H1 (cell line): ENCODE measurements around the gene CHD2. TPM values are rescaled to one million over a fixed set of nuclear protein-coding genes. Genes with fewer than 3 reads are reported as not detected.
"Not testable (repeated sequence)": the region's sequence is repeated elsewhere in the genome, so short reads cannot be mapped to it uniquely, and the experiment has no call there.

Experiments used
- CTCF ChIA-PET: fragments of 300-600 bp; sonication (Branson Sonifier 250); formaldehyde crosslinking; loops from one replicate; lab custom pipeline; 2021; ENCODE audit not compliant: partially characterized antibody; lab: Charles Lee
- POLR2A ChIA-PET: fragments of 300-600 bp; sonication (Branson Sonifier 250); formaldehyde crosslinking; loops from one replicate; lab custom pipeline; 2021; ENCODE audit warnings: inconsistent platforms; ENCODE audit not compliant: partially characterized antibody; lab: Charles Lee
- DNase-seq, 2 experiments: peaks; one replicate each; pipeline versions ENCODE4 v3.0.0 to v3.0.0-alpha.2; 2010 to 2022; ENCODE audit warnings: low spot score in 2 of 2, low read depth in 1 of 2, mixed read lengths in 1 of 2
- FAIRE-seq: peaks from 2 replicates; lab custom pipeline; 2011; peaks lifted over from hg19 to GRCh38; lab: Jason Lieb, UNC
- H2AFZ ChIP-seq: 2 replicates; pipeline ENCODE4 v1.8.1; 2012; ENCODE audit warnings: low read length, inconsistent platforms
- H2AK5ac ChIP-seq: 2 replicates; pipeline ENCODE4 v1.6.1; 2013; ENCODE audit warnings: low read depth, low read length
- H2BK120ac ChIP-seq: replicated peaks from 2 replicates; pipeline ENCODE3; 2013; ENCODE audit warnings: low read depth, low read length, inconsistent platforms
- H2BK12ac ChIP-seq: 2 replicates; pipeline ENCODE4 v1.6.1; 2013; ENCODE audit warnings: low read depth, low read length
- H2BK15ac ChIP-seq: 2 replicates; pipeline ENCODE4 v1.6.1; 2013; ENCODE audit warnings: low read length
- H2BK20ac ChIP-seq: 2 replicates; pipeline ENCODE4 v1.6.1; 2013; ENCODE audit warnings: low read length
- H2BK5ac ChIP-seq: 2 replicates; pipeline ENCODE4 v1.6.1; 2013; ENCODE audit warnings: low read depth, low read length
- H3K14ac ChIP-seq: 2 replicates; pipeline ENCODE4 v1.6.1; 2013; ENCODE audit warnings: inconsistent platforms; ENCODE audit not compliant: insufficient read length
- H3K18ac ChIP-seq: 2 replicates; pipeline ENCODE4 v1.6.1; 2013; ENCODE audit warnings: low read length; ENCODE audit errors: extremely low read depth
- H3K23ac ChIP-seq: 2 replicates; pipeline ENCODE4 v1.6.1; 2013; ENCODE audit warnings: inconsistent platforms; ENCODE audit not compliant: insufficient read length
- H3K23me2 ChIP-seq: 2 replicates; pipeline ENCODE4 v1.6.1; 2013; ENCODE audit warnings: low read depth, low read length
- H3K27ac ChIP-seq: 2 replicates; pipeline ENCODE4 v1.6.1; 2011; ENCODE audit warnings: low read depth, low read length, inconsistent platforms
- H3K27me3 ChIP-seq, 4 experiments: replicated peaks in 1 of 4; 1 replicate in 1 of 4; 2 replicates in 3 of 4; pipeline versions ENCODE4 v1.6.1 to v1.8.1; 2011 to 2013; ENCODE audit warnings: low read length in 3 of 4, mild to moderate bottlenecking in 3 of 4, inconsistent platforms in 2 of 4, mixed read lengths in 2 of 4, moderate library complexity in 1 of 4; ENCODE audit not compliant: control insufficient read depth in 3 of 4, insufficient read depth in 3 of 4; ENCODE audit errors: extremely low read depth in 1 of 4
- H3K36me3 ChIP-seq, 4 experiments: 2 replicates each; pipeline versions ENCODE4 v1.6.1 to v1.8.1; 2011 to 2013; ENCODE audit warnings: mild to moderate bottlenecking in 4 of 4, low read length in 3 of 4, moderate library complexity in 2 of 4, control low read depth in 1 of 4, inconsistent platforms in 1 of 4; ENCODE audit not compliant: insufficient read depth in 4 of 4, control insufficient read depth in 2 of 4
- H3K4ac ChIP-seq: replicated peaks from 2 replicates; pipeline ENCODE3; 2013; ENCODE audit warnings: low read length, low read depth, mixed read lengths, inconsistent platforms; ENCODE audit not compliant: insufficient read length
- H3K4me1 ChIP-seq, 4 experiments: replicated peaks in 1 of 4; 1 replicate in 1 of 4; 2 replicates in 3 of 4; pipeline versions ENCODE4 v1.6.1 to v1.8.1; 2011 to 2013; ENCODE audit warnings: low read length in 3 of 4, inconsistent platforms in 2 of 4, mixed read lengths in 1 of 4; ENCODE audit not compliant: insufficient read depth in 4 of 4, control insufficient read depth in 3 of 4
- H3K4me2 ChIP-seq, 2 experiments: 2 replicates each; pipeline versions ENCODE4 v1.6.1 to v1.8.1; 2011 to 2013; ENCODE audit warnings: low read depth in 2 of 2, low read length in 2 of 2, control low read depth in 1 of 2, inconsistent platforms in 1 of 2, mild to moderate bottlenecking in 1 of 2; ENCODE audit not compliant: insufficient read depth in 1 of 2
- H3K4me3 ChIP-seq, 4 experiments: fragments of 200-600, 300-600 bp in 1 of 4; sonication (generic), shearing (Covaris generic), sonication (Bioruptor Twin) in 1 of 4; 2 replicates each; pipeline versions ENCODE4 v1.5.1 to v1.8.1; 2011 to 2016; ENCODE audit warnings: low read length in 4 of 4, low read depth in 3 of 4, control low read depth in 2 of 4, inconsistent platforms in 2 of 4, mild to moderate bottlenecking in 2 of 4, mixed read lengths in 1 of 4, moderate library complexity in 1 of 4; ENCODE audit not compliant: insufficient read depth in 2 of 4; ENCODE audit errors: extremely low read depth in 1 of 4
- H3K56ac ChIP-seq: replicated peaks from 2 replicates; pipeline ENCODE3; 2013; ENCODE audit warnings: low read depth, mild to moderate bottlenecking, mixed read lengths, low read length, inconsistent platforms; ENCODE audit not compliant: insufficient read length
- H3K79me1 ChIP-seq: 2 replicates; pipeline ENCODE4 v1.6.1; 2013; ENCODE audit warnings: low read depth, low read length, control low read depth
- H3K79me2 ChIP-seq, 2 experiments: 2 replicates each; pipeline versions ENCODE4 v1.6.1 to v1.8.1; 2012 to 2013; ENCODE audit warnings: low read length in 2 of 2, mild to moderate bottlenecking in 2 of 2, inconsistent platforms in 1 of 2; ENCODE audit not compliant: insufficient read depth in 2 of 2, control insufficient read depth in 1 of 2
- H3K9ac ChIP-seq, 4 experiments: replicated peaks in 1 of 4; 1 replicate in 1 of 4; 2 replicates in 3 of 4; pipeline versions ENCODE4 v1.6.1 to v1.8.1; 2011 to 2013; ENCODE audit warnings: low read depth in 3 of 4, low read length in 3 of 4, control low read depth in 2 of 4, mild to moderate bottlenecking in 2 of 4, moderate library complexity in 2 of 4, inconsistent platforms in 1 of 4; ENCODE audit errors: extremely low read depth in 1 of 4
- H3K9me3 ChIP-seq, 2 experiments: 2 replicates each; pipeline versions ENCODE4 v1.6.1 to v1.8.1; 2012 to 2013; ENCODE audit warnings: mild to moderate bottlenecking in 2 of 2, moderate library complexity in 2 of 2, control low read depth in 1 of 2, inconsistent platforms in 1 of 2, low read depth in 1 of 2, low read length in 1 of 2, mixed read lengths in 1 of 2; ENCODE audit not compliant: insufficient read depth in 2 of 2
- H4K20me1 ChIP-seq, 2 experiments: replicated peaks in 1 of 2; 2 replicates each; pipeline versions ENCODE3 to v1.8.1; 2011 to 2013; ENCODE audit warnings: inconsistent platforms in 2 of 2, low read length in 2 of 2, mild to moderate bottlenecking in 1 of 2; ENCODE audit not compliant: insufficient read depth in 2 of 2, control insufficient read depth in 1 of 2
- H4K5ac ChIP-seq: 2 replicates; pipeline ENCODE4 v1.6.1; 2013; ENCODE audit warnings: low read length, low read depth, mixed read lengths, inconsistent platforms; ENCODE audit not compliant: insufficient read length
- H4K8ac ChIP-seq: 2 replicates; pipeline ENCODE4 v1.8.0; 2013; ENCODE audit warnings: mild to moderate bottlenecking, moderate library complexity, low read length, inconsistent platforms; ENCODE audit not compliant: insufficient read depth; ENCODE audit errors: extremely low read depth
- H4K91ac ChIP-seq: replicated peaks from 2 replicates; pipeline ENCODE3; 2013; ENCODE audit warnings: low read length, mixed read lengths, inconsistent platforms; ENCODE audit not compliant: insufficient read length
- WGBS, 2 experiments: shearing (Covaris generic) in 1 of 2; methylation state at CpG; one replicate each; pipeline versions ENCODE4 v1.1.6 to v1.1.7; 2013 to 2015; ENCODE audit warnings: low lambda C conversion rate in 2 of 2, mixed read lengths in 2 of 2, inconsistent platforms in 1 of 2, low coverage in 1 of 2, missing lambda C conversion rate in 1 of 2; ENCODE audit not compliant: insufficient replicate concordance in 2 of 2, insufficient coverage in 1 of 2, insufficient read length in 1 of 2; ENCODE audit errors: extremely low coverage in 1 of 2, missing lambda C conversion rate in 1 of 2; 5-methylcytosine and 5-hydroxymethylcytosine counted together
- polyA plus RNA-seq, 7 experiments: library from polyadenylated mRNA; depleted of rRNA in 3 of 7; stranded (reverse) in 5 of 7; unstranded in 2 of 7; fragments of >200 nt in 5 of 7; fragments of 200-250 nt in 2 of 7; gene quantifications; 1 replicate in 5 of 7; 2 replicates in 1 of 7; 4 replicates in 1 of 7; pipeline versions ENCODE4 v1.2.1 to v1.2.3, GENCODE V29; 2011 to 2013; ENCODE audit warnings: missing spikeins in 2 of 7, mixed read lengths in 2 of 7
- total RNA-seq: library from RNA; stranded (reverse); fragmentation: NEBNext Ultra II Directional; extraction: Animal tissue kit (Norgen Biotek cat#: 25700); gene quantifications from 2 replicates; pipeline ENCODE4 v1.2.1, GENCODE V29; 2021

CHD2 gene
- total and polyA plus RNA-seq, 2 of the 8 experiments (the other 6 are each of a cell fraction or from before 2014, with no cell fraction given): 28.8 to 70.0 TPM

DNA sequence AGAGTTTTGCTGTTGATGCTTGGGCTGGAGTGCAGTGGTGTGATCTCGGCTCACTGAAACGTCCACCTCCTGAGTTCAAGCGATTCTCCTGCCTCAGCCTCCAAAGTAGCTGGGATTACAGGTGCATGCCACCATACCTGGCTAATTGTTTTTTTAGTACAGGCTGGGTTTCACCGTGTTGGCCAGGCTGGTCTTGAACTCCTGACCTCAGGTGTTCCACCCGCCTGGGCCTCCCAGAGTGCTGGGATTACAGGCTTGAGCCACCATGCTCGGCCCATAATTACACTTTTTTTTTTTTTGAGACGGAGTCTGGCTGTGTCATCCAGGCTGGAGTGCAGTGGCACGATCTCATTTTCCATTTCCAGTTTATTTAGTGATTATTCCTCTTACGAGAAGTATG is 18.8 kb downstream of the CHD2 start:
- not testable (repeated sequence) for H2AK5ac ChIP-seq, H3K9ac ChIP-seq, H3K27me3 ChIP-seq, FAIRE-seq, H3K9me3 ChIP-seq, H2BK12ac ChIP-seq, H3K4ac ChIP-seq, H2BK120ac ChIP-seq, H3K27ac ChIP-seq, H3K79me1 ChIP-seq, H3K23ac ChIP-seq, H2AFZ ChIP-seq, H4K91ac ChIP-seq, H2BK15ac ChIP-seq, H3K23me2 ChIP-seq, H3K14ac ChIP-seq, DNase-seq, H3K36me3 ChIP-seq, H3K56ac ChIP-seq, H3K18ac ChIP-seq, H4K5ac ChIP-seq, H2BK20ac ChIP-seq, H2BK5ac ChIP-seq, H3K4me3 ChIP-seq, H3K4me2 ChIP-seq, H4K8ac ChIP-seq
- Histone ChIP-seq H3K4me1 (peaks cover 0 to 14% (median 8%) of the 10 kb centered on the region in 4 experiments; a peak in 5 of 7 replicates), H4K20me1 (peaks cover 10 to 18% of the 10 kb centered on the region in 2 experiments), H3K79me2 (peaks cover 12 to 79% of the 10 kb centered on the region in 2 experiments)
- CTCF ChIA-PET: interaction anchor here (0.6 to 7.8 kb wide), 9 partner anchors 10 to 1032 kb away, joined by 3 to 80 read pairs (median 8); partner anchors contain the start of gene CHD2
- WGBS, 2 experiments: 95% methylated on average over 9 of the region's 9 CpGs; no CpG with 5 or more reads in 1 of the 2 experiments
- POLR2A ChIA-PET: interaction anchor here (1.2 to 8.2 kb wide), 4 partner anchors 16 to 121 kb away, joined by 6 to 105 read pairs (median 14); partner anchors contain the start of gene CHD2
